Psoas muscle (tissue), 8 donors: ENCODE measurements around the gene AKR1C1. TPM values are rescaled to one million over a fixed set of nuclear protein-coding genes. Genes with fewer than 3 reads are reported as not detected.
A peak's percentile ranks its signal among the peaks of the same experiment; 100 is the strongest.
"Not testable (repeated sequence)": the region's sequence is repeated elsewhere in the genome, so short reads cannot be mapped to it uniquely, and the experiment has no call there.

Experiments used
- ATAC-seq, 4 donors: fragments of 200-7000 bp; cut with Tn5 transposase; one replicate each; pipeline ENCODE4 v1.9.1; 2020; ENCODE audit warnings: moderate library complexity in 3 of 4, mild to moderate bottlenecking in 2 of 4
- DNase-seq, 2 donors: peaks; one replicate each; pipeline ENCODE4 v3.0.0-alpha.2; 2020
- H3K27ac ChIP-seq: fragments of 200-600 bp; one replicate; pipeline ENCODE4 v1.8.0; 2022
- H3K27me3 ChIP-seq, 3 donors: fragments of 200-600 bp in 1 of 3; one replicate each; pipeline versions ENCODE4 v1.6.1 to v1.8.0; 2013 to 2022; ENCODE audit warnings: low read length in 2 of 3, mild to moderate bottlenecking in 2 of 3, moderate library complexity in 1 of 3; ENCODE audit not compliant: insufficient read depth in 3 of 3
- H3K36me3 ChIP-seq, 2 donors: fragments of 200-600 bp in 1 of 2; one replicate each; pipeline versions ENCODE4 v1.6.1 to v1.8.0; 2013 to 2022; ENCODE audit warnings: low read depth in 1 of 2, mild to moderate bottlenecking in 1 of 2, moderate library complexity in 1 of 2; ENCODE audit not compliant: insufficient read depth in 1 of 2
- H3K4me1 ChIP-seq: fragments of 200-600 bp; one replicate; pipeline ENCODE4 v1.8.0; 2022
- H3K4me3 ChIP-seq: fragments of 200-600 bp; one replicate; pipeline ENCODE4 v1.8.0; 2022; ENCODE audit warnings: mild to moderate bottlenecking
- H3K9me3 ChIP-seq: fragments of 200-600 bp; one replicate; pipeline ENCODE4 v1.8.0; 2022
- WGBS, 3 donors: extraction: QIAGEN DNeasy Blood & Tissue Kit; methylation state at CpG; one replicate each; pipeline versions ENCODE4 v1.1.6 to v1.1.7; 2013; 5-methylcytosine and 5-hydroxymethylcytosine counted together
- intact Hi-C, 2 donors: fragments of 100-400 bp; cut with DNase I; formaldehyde crosslinking; loops; one replicate each; pipeline versions ENCODE4 v1.11.0 to v1.14.2; 2022
- polyA plus RNA-seq, 3 donors: library from polyadenylated mRNA; stranded (reverse); fragments of 200-250 nt; gene quantifications; one replicate each; pipeline ENCODE4 v1.2.3, GENCODE V29; 2013
- total RNA-seq, 4 donors: library from RNA; stranded (reverse); fragmentation: NEBNext Ultra II Directional in 2 of 4; extraction: Animal tissue kit (Norgen Biotek cat#: 25700) in 2 of 4; gene quantifications; one replicate each; pipeline versions ENCODE4 v1.2.1 to v1.2.4, GENCODE V29; 2021 to 2023
- TF ChIP-seq, protein P1 (sequence below): fragments of 200-600 bp; IDR thresholded peaks from one replicate; pipeline ENCODE4 v1.8.0; 2022; ENCODE audit warnings: antibody characterized with exemption
- donor health status: healthy with polysubstance abuse.
- donor health status: DM: no; HTN: no; CAD: no; lungs with moderate emphysema.
- donor health status: Bipolar disorder and iron deficiency.
- donor health status: healthy.
- donor health status: DM: yes; HTN: yes; CAD: no.
- donor health status: DM: no; HTN: no; CAD: no.
- donor health status: DM: no; HTN: no; CAD: no.
- donor health status: DM: yes; HTN: yes; CAD: no.

The AKR1C1 gene
- total and polyA plus RNA-seq, 7 donors: 36.5 to 1,974 (median 212) TPM

DNA sequence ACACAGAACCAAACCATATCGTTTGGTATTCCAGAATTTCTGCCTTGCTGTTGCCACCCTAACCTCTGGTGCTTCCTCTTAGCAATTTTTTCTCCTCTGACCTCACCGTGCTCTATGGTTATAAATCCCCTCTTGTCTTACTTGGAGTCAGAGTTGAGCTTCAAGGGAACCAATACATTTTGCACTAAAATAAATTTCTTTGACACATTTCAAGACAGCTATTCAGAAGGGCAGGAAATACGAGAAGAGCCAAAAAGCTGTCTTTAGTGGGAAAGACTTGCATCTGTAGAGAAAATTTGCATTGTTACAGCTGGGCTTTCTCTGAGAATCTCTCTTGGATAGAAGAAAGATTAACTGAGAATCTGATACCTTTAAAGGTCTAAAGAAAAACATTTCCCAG, 54.9 kb downstream of the AKR1C1 start:
- 37 to 52% (median 50%) methylated on average over 3 of the region's 3 CpGs for WGBS, 3 donors
- intact Hi-C loops: loop anchor here (5.0 to 10.0 kb wide), 2 partner anchors 77 to 264 kb away; partner anchors contain the start of gene AKR1C3 (in 1 of the 2)
- DNase-seq: no peak
- peak overlapping the region; percentile 84 for H3K27ac ChIP-seq
- TF ChIP-seq, protein P1, sequence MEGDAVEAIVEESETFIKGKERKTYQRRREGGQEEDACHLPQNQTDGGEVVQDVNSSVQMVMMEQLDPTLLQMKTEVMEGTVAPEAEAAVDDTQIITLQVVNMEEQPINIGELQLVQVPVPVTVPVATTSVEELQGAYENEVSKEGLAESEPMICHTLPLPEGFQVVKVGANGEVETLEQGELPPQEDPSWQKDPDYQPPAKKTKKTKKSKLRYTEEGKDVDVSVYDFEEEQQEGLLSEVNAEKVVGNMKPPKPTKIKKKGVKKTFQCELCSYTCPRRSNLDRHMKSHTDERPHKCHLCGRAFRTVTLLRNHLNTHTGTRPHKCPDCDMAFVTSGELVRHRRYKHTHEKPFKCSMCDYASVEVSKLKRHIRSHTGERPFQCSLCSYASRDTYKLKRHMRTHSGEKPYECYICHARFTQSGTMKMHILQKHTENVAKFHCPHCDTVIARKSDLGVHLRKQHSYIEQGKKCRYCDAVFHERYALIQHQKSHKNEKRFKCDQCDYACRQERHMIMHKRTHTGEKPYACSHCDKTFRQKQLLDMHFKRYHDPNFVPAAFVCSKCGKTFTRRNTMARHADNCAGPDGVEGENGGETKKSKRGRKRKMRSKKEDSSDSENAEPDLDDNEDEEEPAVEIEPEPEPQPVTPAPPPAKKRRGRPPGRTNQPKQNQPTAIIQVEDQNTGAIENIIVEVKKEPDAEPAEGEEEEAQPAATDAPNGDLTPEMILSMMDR: no peak
- no peaks in the 10 kb centered on the region for H3K9me3 ChIP-seq
- H3K4me3 ChIP-seq: peak overlapping the region; percentile 50
- no peaks in the 10 kb centered on the region for H3K27me3 ChIP-seq
- ATAC-seq: no peak
- peaks cover 40% of the 10 kb centered on the region for H3K4me1 ChIP-seq
- H3K36me3 ChIP-seq: no peaks in the 10 kb centered on the region

DNA sequence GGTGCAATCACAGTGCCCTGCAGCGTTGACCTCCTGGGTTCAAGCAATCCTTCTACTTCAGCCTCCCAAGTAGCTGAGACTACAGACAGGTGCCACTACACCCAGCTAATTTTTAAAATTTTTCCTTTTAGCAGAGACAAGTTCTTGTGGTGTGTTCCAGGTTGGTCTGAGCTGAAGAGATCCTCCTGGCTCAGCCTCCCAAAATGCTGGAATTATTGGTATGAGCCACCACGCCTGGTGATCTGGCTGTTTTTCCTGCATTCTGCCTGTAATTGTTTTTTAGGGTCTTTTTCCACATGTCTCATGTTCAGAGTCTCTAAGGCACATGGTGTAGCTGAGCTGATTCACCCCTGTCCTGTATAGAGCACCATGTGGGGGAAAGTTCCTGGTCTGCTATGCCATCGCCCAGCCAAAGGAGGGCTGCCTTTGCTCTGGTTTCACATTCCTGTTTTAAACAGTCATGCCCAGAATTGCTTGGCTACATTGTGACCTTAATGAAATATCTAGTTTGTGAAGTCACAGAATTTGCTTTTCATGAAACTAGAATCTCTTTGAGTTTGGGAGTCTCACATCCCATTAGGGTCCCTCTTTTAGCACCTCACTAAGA, 55.6 kb downstream of the AKR1C1 start:
- peak in 1 of 2 donors; percentile 22 for DNase-seq
- not testable (repeated sequence) for H3K36me3 ChIP-seq
- 31 to 34% (median 34%) methylated on average over 3 of the region's 3 CpGs for WGBS, 3 donors

GRCh38 chr10:5019770-5020612, 56.8 kb downstream of the AKR1C1 start:
- ATAC-seq: peak; percentile 62 to 84 (median 78)
- H3K4me1 ChIP-seq: peaks cover 43% of the 10 kb centered on the region
- DNase-seq, H3K4me3 ChIP-seq, H3K27me3 ChIP-seq, H3K9me3 ChIP-seq, H3K36me3 ChIP-seq: not testable (repeated sequence)
- 37 to 55% (median 41%) methylated on average over 6 of the region's 6 CpGs for WGBS, 3 donors
- H3K27ac ChIP-seq: peak overlapping the region; percentile 84
- intact Hi-C loops: loop anchor here (1.0 to 10.0 kb wide), 4 partner anchors 52 to 262 kb away; partner anchors contain the start of gene AKR1C3 (in 1 of the 2)

More for the DNA sequence above, 55.6 kb downstream of the AKR1C1 start:
- peak; percentile 89 to 95 (median 94) for ATAC-seq
- H3K27me3 ChIP-seq, H3K9me3 ChIP-seq: not testable (repeated sequence)
- intact Hi-C loops: loop anchor here (1.0 to 10.0 kb wide), 3 partner anchors 76 to 264 kb away; partner anchors contain the start of gene AKR1C3 (in 1 of the 2)
- Histone ChIP-seq H3K4me3 (peak overlapping the region; percentile 28), H3K27ac (peak overlapping the region; percentile 84), H3K4me1 (peaks cover 40% of the 10 kb centered on the region)

DNA sequence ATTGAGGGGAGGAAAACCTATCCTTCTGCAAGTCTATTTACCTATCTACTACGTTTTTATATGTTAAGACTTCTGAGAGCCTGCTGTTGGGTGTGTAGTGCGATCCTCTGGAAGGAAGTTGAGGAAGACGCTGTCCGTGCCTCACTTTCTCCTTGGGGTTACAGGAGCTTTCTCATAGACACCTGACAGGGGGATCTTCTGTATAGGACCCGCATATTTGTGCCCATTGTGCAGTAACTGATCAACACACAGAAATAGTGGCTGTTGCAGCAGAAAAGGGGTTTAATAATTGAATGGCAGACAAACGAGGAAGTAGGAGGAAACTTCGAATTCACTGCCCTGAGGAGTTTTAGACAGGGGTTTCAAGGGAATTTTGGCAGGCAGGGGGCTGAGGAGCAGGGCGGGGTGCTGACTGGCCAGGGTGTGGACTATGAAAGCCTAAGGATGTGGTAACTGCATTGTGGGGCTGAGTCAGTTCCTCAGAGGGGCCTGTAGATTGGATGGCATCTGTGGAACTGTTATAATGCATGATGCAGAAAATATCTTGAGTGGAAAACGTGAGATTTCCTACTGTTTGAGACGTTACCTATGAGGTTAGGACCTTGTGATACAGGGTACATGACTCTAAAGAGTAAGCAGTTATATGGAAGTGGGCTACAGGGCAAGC, 58.5 kb downstream of the AKR1C1 start:
- H3K9me3 ChIP-seq, H3K4me3 ChIP-seq, H3K27ac ChIP-seq, H3K27me3 ChIP-seq, ATAC-seq, H3K36me3 ChIP-seq, DNase-seq: not testable (repeated sequence)
- intact Hi-C loops: loop anchor here in 1 of 2 donors (5.0 kb wide), 1 partner anchor 51 kb away; no protein-coding TSS in a partner anchor
- 78 to 87% (median 83%) methylated on average over 8 to 9 of the region's 10 CpGs for WGBS, 3 donors
- H3K4me1 ChIP-seq: peaks cover 44% of the 10 kb centered on the region

GRCh38 chr10:5023177-5023805, 60.1 kb downstream of the AKR1C1 start:
- intact Hi-C loops: loop anchor here in 1 of 2 donors (5.0 kb wide), 1 partner anchor 49 kb away; no protein-coding TSS in a partner anchor
- Histone ChIP-seq H3K27me3 (no peaks in the 10 kb centered on the region), H3K4me3 (no peak overlapping the region), H3K36me3 (no peaks in the 10 kb centered on the region), H3K9me3 (no peaks in the 10 kb centered on the region), H3K27ac (no peak overlapping the region), H3K4me1 (peaks cover 30% of the 10 kb centered on the region)
- ATAC-seq (no peak), DNase-seq (no peak)
- TF ChIP-seq, protein P1: no peak
- WGBS, 3 donors: 37 to 57% (median 45%) methylated on average over 4 of the region's 4 CpGs

DNA sequence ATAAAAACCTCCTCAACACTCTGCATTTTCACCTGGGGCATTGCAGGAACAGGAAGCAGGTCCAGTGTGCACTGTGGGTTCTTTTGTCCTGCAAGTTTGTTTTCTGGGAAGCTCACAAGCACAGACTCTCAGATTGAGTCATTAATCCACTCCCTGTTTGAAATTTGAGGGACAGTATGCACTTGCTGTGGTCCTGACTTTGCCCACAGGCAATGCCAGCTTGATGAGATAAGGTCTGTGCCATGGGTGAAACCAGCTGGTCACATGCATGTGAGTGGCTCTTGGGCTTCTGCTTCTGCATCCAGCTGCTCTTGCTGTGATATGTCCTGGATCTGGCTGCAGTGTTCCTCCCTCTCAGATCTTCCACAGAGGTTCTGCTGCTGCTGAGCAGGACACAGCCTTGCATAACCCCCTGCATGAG, 62.3 kb downstream of the AKR1C1 start:
- peak; percentile 48 to 87 (median 75) for ATAC-seq
- intact Hi-C loops, H3K36me3 ChIP-seq, H3K4me3 ChIP-seq, H3K4me1 ChIP-seq, H3K9me3 ChIP-seq, H3K27me3 ChIP-seq, DNase-seq: not testable (repeated sequence)
- peak overlapping the region; percentile 65 for H3K27ac ChIP-seq
